Naive B cell (primary cell): ENCODE results near the gene GBE1. TPM values are rescaled to one million over a fixed set of nuclear protein-coding genes. Genes with fewer than 3 reads are reported as not detected.

Experiments used
- ATAC-seq, 2 donors: fragments of 150-1000 bp; cut with Tn5 transposase; 2 replicates each; pipeline ENCODE4 v1.10.0; 2021; ENCODE audit warnings: low read depth in 2 of 2, mild to moderate bottlenecking in 2 of 2, moderate library complexity in 2 of 2
- DNase-seq: peaks from one replicate; pipeline ENCODE4 v3.0.0; 2022
- H3K27ac Mint-ChIP-seq, 6 donors: one replicate each; pipeline ENCODE4 v1.8.0; 2020 to 2022; ENCODE audit warnings: mild to moderate bottlenecking in 6 of 6, mixed read lengths in 6 of 6, moderate library complexity in 5 of 6, inconsistent platforms in 2 of 6
- H3K27me3 Mint-ChIP-seq, 3 donors: one replicate each; pipeline ENCODE4 v1.8.0; 2021 to 2022; ENCODE audit warnings: mixed read lengths in 3 of 3, mild to moderate bottlenecking in 1 of 3
- H3K36me3 Mint-ChIP-seq, 2 donors: one replicate each; pipeline ENCODE4 v1.8.0; 2020 to 2022; ENCODE audit warnings: mixed read lengths in 2 of 2, inconsistent platforms in 1 of 2, mild to moderate bottlenecking in 1 of 2
- H3K4me1 Mint-ChIP-seq, 3 donors: one replicate each; pipeline ENCODE4 v1.8.0; 2020 to 2022; ENCODE audit warnings: mixed read lengths in 3 of 3, inconsistent platforms in 1 of 3, mild to moderate bottlenecking in 1 of 3, moderate library complexity in 1 of 3
- H3K4me3 Mint-ChIP-seq, 8 donors: one replicate each; pipeline ENCODE4 v1.8.0; 2020 to 2022; ENCODE audit warnings: mild to moderate bottlenecking in 8 of 8, mixed read lengths in 8 of 8, moderate library complexity in 8 of 8, inconsistent platforms in 2 of 8
- H3K9me3 Mint-ChIP-seq, 7 donors: one replicate each; pipeline ENCODE4 v1.8.0; 2020 to 2022; ENCODE audit warnings: mixed read lengths in 7 of 7, mild to moderate bottlenecking in 5 of 7, inconsistent platforms in 2 of 7, moderate library complexity in 1 of 7
- polyA plus RNA-seq, 6 donors: library from polyadenylated mRNA; unstranded; fragments of 300-500 nt; fragmentation: Illumina TruSeq; gene quantifications; one replicate each; pipeline ENCODE4 v1.2.3, GENCODE V29; 2021; ENCODE audit warnings: low read depth in 6 of 6

GBE1 gene
- polyA plus RNA-seq, 6 donors from 2014 or later: 13.2 to 20.9 (median 18.1) TPM

- Mint-ChIP-seq H3K27me3 (no peaks in the 10 kb centered on the region), H3K36me3 (peaks cover 6 to 16% of the 10 kb centered on the region in 2 donors), H3K4me3 (no peak overlapping the region), H3K4me1 (no peaks in the 10 kb centered on the region), H3K9me3 (peaks cover 0 to 4% (median 0%) of the 10 kb centered on the region in 7 donors), H3K27ac (no peak overlapping the region)
- ATAC-seq (no peak), DNase-seq (no peak)
Measured at GRCh38 chr3:81558106-81558505, 203.3 kb downstream of the GBE1 start.

- no peak overlapping the region for H3K4me3 Mint-ChIP-seq
- peaks cover 2 to 10% (median 7%) of the 10 kb centered on the region in 7 donors for H3K9me3 Mint-ChIP-seq
Measured at GRCh38 chr3:81554801-81555200, 206.6 kb downstream of the GBE1 start.

GRCh38 chr3:81554388-81554787 is 207.1 kb downstream of the GBE1 start:
- DNase-seq: no peak

More at GRCh38 chr3:81554801-81555200, 206.6 kb downstream of the GBE1 start:
- Mint-ChIP-seq H3K27ac (no peak overlapping the region), H3K36me3 (peaks cover 11 to 29% of the 10 kb centered on the region in 2 donors), H3K4me1 (no peaks in the 10 kb centered on the region), H3K27me3 (no peaks in the 10 kb centered on the region)
- no peak for DNase-seq
- no peak for ATAC-seq

GRCh38 chr3:81550415-81550814 is 211.0 kb downstream of the GBE1 start:
- Mint-ChIP-seq H3K9me3 (peaks cover 4 to 20% (median 12%) of the 10 kb centered on the region in 7 donors), H3K27ac (no peak overlapping the region), H3K27me3 (no peaks in the 10 kb centered on the region), H3K36me3 (peaks cover 11 to 30% of the 10 kb centered on the region in 2 donors), H3K4me3 (no peak overlapping the region), H3K4me1 (no peaks in the 10 kb centered on the region)
- ATAC-seq: no peak
- no peak for DNase-seq

More at GRCh38 chr3:81554388-81554787, 207.1 kb downstream of the GBE1 start:
- H3K4me1 Mint-ChIP-seq: no peaks in the 10 kb centered on the region
- no peak for ATAC-seq
- H3K27me3 Mint-ChIP-seq: no peaks in the 10 kb centered on the region
- no peak overlapping the region for H3K27ac Mint-ChIP-seq
- H3K9me3 Mint-ChIP-seq: peaks cover 2 to 10% (median 7%) of the 10 kb centered on the region in 7 donors
- peaks cover 11 to 29% of the 10 kb centered on the region in 2 donors for H3K36me3 Mint-ChIP-seq
- no peak overlapping the region for H3K4me3 Mint-ChIP-seq

GRCh38 chr3:81549831-81550230 is 211.6 kb downstream of the GBE1 start:
- Mint-ChIP-seq H3K4me1 (no peaks in the 10 kb centered on the region), H3K4me3 (no peak overlapping the region), H3K9me3 (peaks cover 4 to 20% (median 12%) of the 10 kb centered on the region in 7 donors), H3K36me3 (peaks cover 11 to 30% of the 10 kb centered on the region in 2 donors), H3K27me3 (no peaks in the 10 kb centered on the region), H3K27ac (peak overlapping the region in 1 of 6 donors; percentile 39)
- DNase-seq (no peak), ATAC-seq (no peak)

GRCh38 chr3:81549388-81549787 is 212.1 kb downstream of the GBE1 start:
- H3K4me3 Mint-ChIP-seq: no peak overlapping the region
- peaks cover 11 to 30% of the 10 kb centered on the region in 2 donors for H3K36me3 Mint-ChIP-seq
- no peak for ATAC-seq
- peaks cover 4 to 20% (median 12%) of the 10 kb centered on the region in 7 donors for H3K9me3 Mint-ChIP-seq
- no peak overlapping the region for H3K27ac Mint-ChIP-seq
- H3K27me3 Mint-ChIP-seq: no peaks in the 10 kb centered on the region
- no peaks in the 10 kb centered on the region for H3K4me1 Mint-ChIP-seq
- no peak for DNase-seq

- Mint-ChIP-seq H3K4me3 (no peak overlapping the region), H3K27ac (no peak overlapping the region), H3K36me3 (peaks cover 0 to 15% of the 10 kb centered on the region in 2 donors), H3K27me3 (no peaks in the 10 kb centered on the region), H3K4me1 (no peaks in the 10 kb centered on the region), H3K9me3 (peaks cover 3 to 20% (median 6%) of the 10 kb centered on the region in 7 donors)
- ATAC-seq (no peak), DNase-seq (no peak)
Measured at GRCh38 chr3:81545572-81545971, 215.9 kb downstream of the GBE1 start.

- Mint-ChIP-seq H3K27me3 (no peaks in the 10 kb centered on the region), H3K4me1 (no peaks in the 10 kb centered on the region), H3K27ac (no peak overlapping the region), H3K36me3 (peaks cover 0 to 9% of the 10 kb centered on the region in 2 donors), H3K9me3 (peaks cover 2 to 12% (median 5%) of the 10 kb centered on the region in 7 donors), H3K4me3 (no peak overlapping the region)
- DNase-seq (no peak), ATAC-seq (no peak)
Measured at GRCh38 chr3:81544385-81544784, 217.1 kb downstream of the GBE1 start.

GRCh38 chr3:81540787-81541186 is 220.7 kb downstream of the GBE1 start:
- peak overlapping the region in 1 of 6 donors; percentile 88 for H3K27ac Mint-ChIP-seq
- no peaks in the 10 kb centered on the region for H3K9me3 Mint-ChIP-seq
- DNase-seq (no peak), ATAC-seq (no peak)
- no peaks in the 10 kb centered on the region for H3K27me3 Mint-ChIP-seq
- H3K4me3 Mint-ChIP-seq: no peak overlapping the region
- no peaks in the 10 kb centered on the region for H3K4me1 Mint-ChIP-seq
- peaks cover 0 to 5% of the 10 kb centered on the region in 2 donors for H3K36me3 Mint-ChIP-seq

- no peak overlapping the region for H3K4me3 Mint-ChIP-seq
- DNase-seq: no peak
- H3K36me3 Mint-ChIP-seq: peaks cover 55 to 61% of the 10 kb centered on the region in 2 donors
- no peaks in the 10 kb centered on the region for H3K27me3 Mint-ChIP-seq
- no peak for ATAC-seq
- no peak overlapping the region for H3K27ac Mint-ChIP-seq
- peaks cover 2 to 18% (median 11%) of the 10 kb centered on the region in 7 donors for H3K9me3 Mint-ChIP-seq
- no peaks in the 10 kb centered on the region for H3K4me1 Mint-ChIP-seq
Measured at GRCh38 chr3:81531846-81532245, 229.6 kb downstream of the GBE1 start.

- Mint-ChIP-seq H3K27me3 (no peaks in the 10 kb centered on the region), H3K4me3 (no peak overlapping the region), H3K27ac (no peak overlapping the region), H3K4me1 (no peaks in the 10 kb centered on the region), H3K36me3 (peaks cover 56 to 61% of the 10 kb centered on the region in 2 donors), H3K9me3 (peaks cover 2 to 19% (median 13%) of the 10 kb centered on the region in 7 donors)
- DNase-seq: no peak
- no peak for ATAC-seq
Measured at GRCh38 chr3:81531263-81531662, 230.2 kb downstream of the GBE1 start.

GRCh38 chr3:81530180-81530939 is 231.1 kb downstream of the GBE1 start:
- Mint-ChIP-seq H3K27ac (no peak overlapping the region), H3K27me3 (no peaks in the 10 kb centered on the region), H3K9me3 (peaks cover 2 to 27% (median 13%) of the 10 kb centered on the region in 7 donors), H3K4me3 (no peak overlapping the region), H3K4me1 (no peaks in the 10 kb centered on the region), H3K36me3 (peaks cover 55 to 62% of the 10 kb centered on the region in 2 donors)
- ATAC-seq (no peak), DNase-seq (no peak)

GRCh38 chr3:81521855-81522254 is 239.6 kb downstream of the GBE1 start:
- H3K4me3 Mint-ChIP-seq: no peak overlapping the region
- H3K27me3 Mint-ChIP-seq: no peaks in the 10 kb centered on the region
- no peak overlapping the region for H3K27ac Mint-ChIP-seq
- ATAC-seq (no peak), DNase-seq (no peak)
- H3K36me3 Mint-ChIP-seq: peaks cover 0 to 7% of the 10 kb centered on the region in 2 donors
- H3K4me1 Mint-ChIP-seq: no peaks in the 10 kb centered on the region
- peaks cover 0 to 10% (median 5%) of the 10 kb centered on the region in 7 donors for H3K9me3 Mint-ChIP-seq

- Mint-ChIP-seq H3K9me3 (no peaks in the 10 kb centered on the region), H3K27ac (no peak overlapping the region), H3K4me3 (no peak overlapping the region), H3K27me3 (no peaks in the 10 kb centered on the region), H3K36me3 (no peaks in the 10 kb centered on the region), H3K4me1 (no peaks in the 10 kb centered on the region)
- ATAC-seq (no peak), DNase-seq (no peak)
Measured at GRCh38 chr3:81518945-81519344, 242.5 kb downstream of the GBE1 start.
